RCC 7860 (cell line): Measurements from ENCODE around the gene SPRR2A.
"Not testable (repeated sequence)": the region's sequence is repeated elsewhere in the genome, so short reads cannot be mapped to it uniquely, and the experiment has no call there.

Experiments
- DNase-seq: peaks from one replicate; pipeline ENCODE4 v3.0.0-alpha.2; 2015; ENCODE audit warnings: low spot score
- FAIRE-seq: peaks from 2 replicates; lab custom pipeline; 2012; peaks lifted over from hg19 to GRCh38; lab: Jason Lieb, UNC

SPRR2A gene

DNA sequence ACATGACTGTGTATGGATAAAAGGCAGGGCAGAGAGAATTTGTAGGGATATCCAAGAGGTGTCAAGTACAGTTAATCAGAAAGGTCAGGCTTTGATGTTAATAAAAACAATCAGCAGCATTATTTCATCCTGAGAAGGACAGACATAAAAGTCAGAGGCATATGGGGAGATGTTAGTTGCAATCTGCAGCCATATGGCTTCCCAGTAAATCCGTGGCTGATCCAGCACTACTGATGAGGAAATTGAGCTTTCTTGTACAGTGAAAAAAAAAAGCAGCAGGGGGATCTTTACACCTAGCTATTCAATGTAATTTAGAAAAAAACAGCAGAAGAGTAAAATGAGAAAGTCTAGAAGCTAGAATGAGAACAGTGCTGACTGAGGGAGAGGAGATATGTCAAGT lies 28.5 kb downstream of the SPRR2A start:
- FAIRE-seq, result no peak

GRCh38 chr1:153025797-153026196 lies 31.5 kb downstream of the SPRR2A start:
- no peak for FAIRE-seq
- no peak for DNase-seq

More for the DNA sequence above, 28.5 kb downstream of the SPRR2A start:
- no peak for DNase-seq

DNA sequence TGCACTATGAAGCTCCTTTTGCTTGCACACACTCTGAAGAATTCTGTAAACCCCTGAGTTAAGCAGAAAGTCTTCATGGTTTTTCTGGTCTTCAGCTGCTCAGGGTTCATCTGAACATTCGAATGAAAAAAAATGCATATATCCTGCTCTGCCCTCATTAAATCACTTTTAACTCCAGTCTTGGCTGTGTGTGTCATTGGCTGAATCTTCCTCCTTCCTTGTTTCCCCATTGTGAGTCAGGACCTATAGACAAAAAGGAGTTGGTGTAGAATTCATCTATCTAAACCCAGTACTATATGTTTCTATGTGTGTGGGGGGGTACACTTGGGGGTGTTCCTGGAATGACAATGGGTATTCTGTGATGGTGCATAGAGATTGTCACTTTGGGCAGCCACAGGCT lies 32.9 kb downstream of the SPRR2A start:
- DNase-seq (no peak), FAIRE-seq (no peak)

DNA sequence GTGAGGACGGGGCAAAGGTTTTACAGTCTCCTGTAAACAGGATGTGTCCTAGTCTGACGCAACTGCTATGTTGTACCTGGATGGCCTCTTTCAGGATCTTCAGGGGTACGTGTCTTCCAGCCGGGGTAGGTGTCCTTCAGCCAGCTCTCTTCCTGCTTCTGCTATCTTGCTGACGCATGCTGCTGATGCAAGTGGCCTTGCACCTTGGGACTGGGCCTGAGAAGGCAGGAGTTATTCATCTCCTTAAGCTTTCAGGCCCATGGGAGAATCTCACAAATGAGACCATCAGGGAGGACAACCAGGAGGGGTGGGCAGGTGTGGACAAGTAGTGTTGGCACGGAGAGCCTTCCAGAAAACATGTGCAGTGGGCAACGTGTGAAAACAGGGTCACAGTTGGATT lies 34.2 kb downstream of the SPRR2A start:
- DNase-seq (no peak), FAIRE-seq (no peak)

DNA sequence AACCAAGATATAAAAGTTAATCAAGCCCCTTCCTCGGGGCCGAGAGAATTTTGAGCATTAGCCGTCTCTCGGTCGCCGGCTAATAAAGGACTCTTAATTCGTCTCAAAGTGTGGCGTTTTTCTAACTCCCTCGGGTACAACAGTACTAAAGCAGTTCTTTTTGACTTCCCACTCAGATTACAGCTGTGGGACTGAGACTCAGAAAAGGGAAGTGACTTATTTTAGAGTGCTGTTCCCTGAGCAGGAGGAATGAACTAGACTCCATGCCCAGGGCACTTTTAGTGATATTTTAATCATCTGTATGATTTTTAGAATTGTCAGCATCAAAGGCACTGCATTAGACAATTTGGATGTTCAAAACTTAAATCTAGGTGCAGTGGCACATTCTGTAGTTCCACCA lies 35.0 kb downstream of the SPRR2A start:
- DNase-seq, FAIRE-seq: not testable (repeated sequence)

GRCh38 chr1:153021829-153022228 lies 35.5 kb downstream of the SPRR2A start:
- FAIRE-seq, DNase-seq: not testable (repeated sequence)

DNA sequence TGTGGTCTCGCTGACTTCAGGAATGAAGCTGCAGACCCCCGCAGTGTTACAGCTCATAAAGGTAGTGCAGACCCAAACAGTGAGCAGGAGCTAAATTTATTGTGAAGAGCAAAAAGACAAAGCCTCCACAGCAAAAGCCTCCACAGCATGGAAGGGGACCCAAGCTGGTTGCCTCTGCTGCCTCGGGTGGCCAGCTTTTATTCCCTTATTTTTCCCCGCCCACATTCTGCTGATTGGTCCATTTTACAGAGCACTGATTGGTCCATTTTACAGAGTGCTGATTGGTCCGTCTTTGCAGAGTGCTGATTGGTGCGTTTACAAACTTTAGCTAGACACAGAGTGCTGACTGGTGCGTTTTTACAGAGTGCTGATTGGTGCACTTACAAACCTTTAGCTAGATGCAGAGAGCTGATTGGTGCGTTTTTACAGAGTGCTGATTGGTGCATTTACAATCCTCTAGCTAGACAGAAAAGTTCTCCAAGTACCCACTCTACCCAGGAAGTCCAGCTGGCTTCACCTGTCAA lies 46.0 kb downstream of the SPRR2A start:
- not testable (repeated sequence) for DNase-seq, FAIRE-seq
